Mesodermal cell (in vitro differentiated cells): ENCODE results near the gene MFSD8.

Experiments used
- H3K27ac ChIP-seq: 2 replicates; pipeline ENCODE4 v1.7.0; 2013; ENCODE audit warnings: mild to moderate bottlenecking, low read depth, low read length, moderate library complexity; ENCODE audit not compliant: severe bottlenecking
- H3K36me3 ChIP-seq: 2 replicates; pipeline ENCODE4 v1.7.1; 2013; ENCODE audit warnings: mild to moderate bottlenecking, low read length, moderate library complexity; ENCODE audit not compliant: control insufficient read depth, insufficient read depth
- H3K4me1 ChIP-seq: one replicate; pipeline ENCODE4 v1.7.1; 2013; ENCODE audit warnings: mild to moderate bottlenecking, low read length; ENCODE audit not compliant: insufficient read depth, control insufficient read depth, poor library complexity, severe bottlenecking
- H3K4me3 ChIP-seq: 2 replicates; pipeline ENCODE4 v1.7.0; 2013; ENCODE audit warnings: low read length, control low read depth, mild to moderate bottlenecking; ENCODE audit not compliant: insufficient read depth, poor library complexity, severe bottlenecking; ENCODE audit errors: extremely low read depth
- H3K9me3 ChIP-seq: 2 replicates; pipeline ENCODE4 v1.7.1; 2013; ENCODE audit warnings: mild to moderate bottlenecking, low read length, moderate library complexity; ENCODE audit not compliant: control insufficient read depth
- WGBS, 2 experiments: methylation state at CpG; one replicate each; pipeline ENCODE4 v1.1.5; 2013; ENCODE audit warnings: missing lambda C conversion rate in 2 of 2; ENCODE audit not compliant: insufficient coverage in 2 of 2; 5-methylcytosine and 5-hydroxymethylcytosine counted together

Gene MFSD8

GRCh38 chr4:127889903-127890302 is 75.1 kb downstream of the MFSD8 start:
- no peak overlapping the region for H3K27ac ChIP-seq
- no peaks in the 10 kb centered on the region for H3K4me1 ChIP-seq
- 83 to 100% methylated on average over 1 of the region's 3 CpGs for WGBS, 2 experiments
- peaks cover 67% of the 10 kb centered on the region for H3K36me3 ChIP-seq
- H3K9me3 ChIP-seq = no peaks in the 10 kb centered on the region
- H3K4me3 ChIP-seq = no peak overlapping the region

GRCh38 chr4:127888559-127888958 is 76.4 kb downstream of the MFSD8 start:
- no CpG with 5 or more reads among the region's 1 CpG for WGBS, 2 experiments
- H3K27ac ChIP-seq = no peak overlapping the region
- H3K4me3 ChIP-seq = no peak overlapping the region
- no peaks in the 10 kb centered on the region for H3K9me3 ChIP-seq
- H3K4me1 ChIP-seq = no peaks in the 10 kb centered on the region
- peaks cover 64% of the 10 kb centered on the region for H3K36me3 ChIP-seq

GRCh38 chr4:127881563-127881864 is 83.5 kb downstream of the MFSD8 start:
- Histone ChIP-seq H3K4me3 (peak overlapping the region; percentile 93), H3K36me3 (peaks cover 31% of the 10 kb centered on the region), H3K27ac (peak overlapping the region; percentile 83), H3K9me3 (no peaks in the 10 kb centered on the region), H3K4me1 (no peaks in the 10 kb centered on the region)
- WGBS, 2 experiments = 0% methylated on average over 5 to 6 of the region's 7 CpGs

- Histone ChIP-seq H3K27ac (peak within 1 kb of the TSS; percentile 83), H3K4me3 (peak within 1 kb of the TSS; percentile 93), H3K9me3 (no peaks in the 10 kb centered on the region), H3K36me3 (peaks cover 25% of the 10 kb centered on the region), H3K4me1 (no peaks in the 10 kb centered on the region)
- 0% methylated on average over 57 to 58 of the region's 70 CpGs for WGBS, 2 experiments
These were observed 84.0 kb downstream of the MFSD8 start, which contains the start of gene PLK4 for GRCh38 chr4:127880763-127881562. Gene PLK4 (plus strand): TSS chr4:127880893. CDS start chr4:127881135, 242 bp downstream.

- Histone ChIP-seq H3K36me3 (no peaks in the 10 kb centered on the region), H3K9me3 (no peaks in the 10 kb centered on the region), H3K4me1 (peaks cover 7% of the 10 kb centered on the region), H3K4me3 (no peak overlapping the region), H3K27ac (no peak overlapping the region)
These were observed 89.2 kb downstream of the MFSD8 start for GRCh38 chr4:127875791-127876190.

GRCh38 chr4:127870688-127871087 is 94.3 kb downstream of the MFSD8 start:
- peaks cover 7% of the 10 kb centered on the region for H3K4me1 ChIP-seq
- peak overlapping the region; percentile 37 for H3K27ac ChIP-seq
- H3K4me3 ChIP-seq = no peak overlapping the region
- H3K9me3 ChIP-seq = no peaks in the 10 kb centered on the region
- no peaks in the 10 kb centered on the region for H3K36me3 ChIP-seq
- WGBS, 2 experiments = 64 to 70% methylated on average over 3 of the region's 3 CpGs

GRCh38 chr4:127870281-127870680 is 94.7 kb downstream of the MFSD8 start:
- Histone ChIP-seq H3K27ac (peak overlapping the region; percentile 37), H3K4me3 (no peak overlapping the region), H3K9me3 (no peaks in the 10 kb centered on the region), H3K4me1 (peaks cover 7% of the 10 kb centered on the region), H3K36me3 (no peaks in the 10 kb centered on the region)

GRCh38 chr4:127868196-127868595 is 96.8 kb downstream of the MFSD8 start:
- WGBS, 2 experiments = no CpG with 5 or more reads among the region's 2 CpGs

More at GRCh38 chr4:127868196-127868595, 96.8 kb downstream of the MFSD8 start:
- Histone ChIP-seq H3K9me3 (no peaks in the 10 kb centered on the region), H3K4me3 (no peak overlapping the region), H3K36me3 (no peaks in the 10 kb centered on the region), H3K27ac (no peak overlapping the region), H3K4me1 (peaks cover 7% of the 10 kb centered on the region)
